ENCODE measurements around the gene DCDC2. TPM values are rescaled to one million over a fixed set of nuclear protein-coding genes. Genes with fewer than 3 reads are reported as not detected.
"Not testable (repeated sequence)": the region's sequence is repeated elsewhere in the genome, so short reads cannot be mapped to it uniquely, and the experiment has no call there.

Gene DCDC2
- total RNA-seq, 1 experiment from 2014 or later: not detected

- H3K9me3 ChIP-seq: no peaks in the 10 kb centered on the region
These were observed 132.0 kb downstream of the DCDC2 start for GRCh38 chr6:24225838-24226237.

DNA sequence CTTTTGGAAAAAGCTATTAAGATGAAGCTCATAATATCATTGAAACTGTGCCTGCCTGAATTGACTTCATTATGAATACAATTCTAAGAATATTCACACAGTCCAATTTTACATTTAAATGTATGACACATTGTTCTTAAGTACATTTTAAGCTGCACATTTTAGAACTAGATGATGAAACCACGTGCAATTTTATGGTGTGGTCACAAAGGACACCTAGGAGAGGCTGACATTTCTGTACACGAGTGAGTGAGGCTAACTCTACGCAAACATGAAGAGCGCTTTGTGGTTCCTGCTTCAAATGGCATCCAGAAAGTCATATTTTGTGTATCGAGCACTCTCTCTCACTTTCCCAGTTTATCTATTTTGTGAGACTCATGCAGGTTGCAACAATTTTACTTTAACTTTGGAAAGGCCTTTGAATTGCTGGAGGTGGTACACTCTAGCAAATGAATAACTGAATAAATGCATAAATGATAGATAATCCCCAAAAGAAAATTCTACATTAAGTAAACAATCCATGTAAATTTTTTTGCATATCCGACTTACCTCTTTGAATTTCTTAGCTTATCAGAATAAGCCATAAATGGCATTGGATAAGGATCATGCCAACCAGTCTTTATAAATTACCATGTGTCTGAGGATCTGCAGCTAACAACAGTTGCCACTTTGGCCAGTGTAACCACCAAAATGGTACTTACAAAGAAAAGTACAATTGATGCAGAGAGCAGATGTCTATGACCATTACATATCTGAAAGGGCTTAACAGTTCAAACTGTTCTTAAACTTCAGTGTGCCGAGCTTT is 134.5 kb downstream of the DCDC2 start:
- no peak for DNase-seq
- H3K27me3 ChIP-seq: no peaks in the 10 kb centered on the region
- no peaks in the 10 kb centered on the region for H3K36me3 ChIP-seq
- no peak overlapping the region for H3K4me3 ChIP-seq
- no peaks in the 10 kb centered on the region for H3K9me3 ChIP-seq

More at GRCh38 chr6:24225838-24226237, 132.0 kb downstream of the DCDC2 start:
- Histone ChIP-seq H3K36me3 (no peaks in the 10 kb centered on the region), H3K27me3 (no peaks in the 10 kb centered on the region), H3K4me3 (no peak overlapping the region)
- no peak for DNase-seq

DNA sequence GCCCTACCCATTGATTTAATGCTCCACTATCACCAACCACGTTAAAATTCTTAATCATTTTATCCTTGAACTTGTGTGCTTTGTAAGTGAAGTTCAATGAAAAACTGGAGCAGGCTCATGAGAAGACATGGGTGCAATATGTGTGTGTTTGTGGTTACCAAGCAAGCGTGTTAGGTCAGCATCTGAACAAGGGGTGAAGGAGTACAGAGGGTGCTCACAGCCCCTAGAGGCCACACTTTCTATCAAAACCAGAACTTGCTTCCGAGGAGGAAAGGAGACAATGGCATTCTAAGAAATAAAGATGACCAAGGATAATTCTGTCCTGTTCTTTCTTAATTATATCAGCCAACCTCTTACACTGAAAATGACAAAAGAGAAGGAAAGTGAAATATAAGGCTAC is 138.2 kb downstream of the DCDC2 start:
- Histone ChIP-seq H3K27me3 (no peaks in the 10 kb centered on the region), H3K9me3 (no peaks in the 10 kb centered on the region), H3K36me3 (no peaks in the 10 kb centered on the region), H3K4me3 (no peak overlapping the region)
- DNase-seq: no peak

DNA sequence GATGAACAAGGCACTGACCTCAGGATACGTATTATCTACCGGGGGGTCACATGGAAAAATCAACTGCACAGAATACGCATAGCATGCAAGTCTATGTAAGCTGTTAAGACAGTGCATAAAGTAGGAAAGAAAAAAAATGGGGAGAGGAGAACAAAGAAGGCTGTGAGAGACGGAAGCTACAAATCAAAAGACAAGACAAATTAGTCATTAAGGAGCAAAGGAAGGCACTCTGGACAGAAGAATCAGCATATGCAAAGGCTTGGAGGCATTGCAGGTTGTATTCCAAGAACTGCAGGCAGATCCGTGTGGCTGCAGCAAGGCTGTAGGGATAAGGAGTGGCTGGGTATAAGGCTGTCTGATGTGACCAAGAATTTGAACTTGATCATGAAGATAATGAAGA is 142.9 kb downstream of the DCDC2 start:
- no peak for DNase-seq
- no peaks in the 10 kb centered on the region for H3K27me3 ChIP-seq
- H3K4me3 ChIP-seq: no peak overlapping the region
- H3K36me3 ChIP-seq: no peaks in the 10 kb centered on the region
- H3K9me3 ChIP-seq: no peaks in the 10 kb centered on the region

- Histone ChIP-seq H3K4me3 (no peak overlapping the region), H3K27me3 (no peaks in the 10 kb centered on the region), H3K9me3 (no peaks in the 10 kb centered on the region), H3K36me3 (no peaks in the 10 kb centered on the region)
- no peak for DNase-seq
These were observed 150.4 kb downstream of the DCDC2 start for GRCh38 chr6:24207413-24207812.

DNA sequence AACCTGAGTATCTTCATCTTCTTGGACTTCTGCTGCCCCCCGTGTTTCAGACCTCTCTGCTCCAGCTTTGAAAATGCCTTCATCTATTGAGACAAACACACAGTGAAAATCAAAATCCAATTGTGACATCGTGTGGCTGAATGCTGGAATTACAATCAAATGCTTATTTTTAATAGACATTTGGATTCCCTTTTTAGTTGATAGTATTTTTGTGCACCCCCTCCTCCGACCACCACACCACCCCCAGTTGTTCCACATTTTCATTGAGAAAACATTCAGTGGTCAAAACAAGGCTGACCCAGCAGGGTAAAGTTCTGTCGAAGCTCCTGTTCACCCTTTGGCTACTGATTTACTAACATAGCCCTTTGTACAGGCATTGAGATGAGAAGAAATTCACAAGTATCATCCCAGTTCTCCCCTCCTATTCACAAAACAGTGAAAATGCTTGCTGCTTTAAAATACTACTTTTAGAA is 152.8 kb downstream of the DCDC2 start:
- Histone ChIP-seq H3K36me3 (no peaks in the 10 kb centered on the region), H3K4me3 (no peak overlapping the region), H3K9me3 (no peaks in the 10 kb centered on the region), H3K27me3 (no peaks in the 10 kb centered on the region)
- DNase-seq: no peak

DNA sequence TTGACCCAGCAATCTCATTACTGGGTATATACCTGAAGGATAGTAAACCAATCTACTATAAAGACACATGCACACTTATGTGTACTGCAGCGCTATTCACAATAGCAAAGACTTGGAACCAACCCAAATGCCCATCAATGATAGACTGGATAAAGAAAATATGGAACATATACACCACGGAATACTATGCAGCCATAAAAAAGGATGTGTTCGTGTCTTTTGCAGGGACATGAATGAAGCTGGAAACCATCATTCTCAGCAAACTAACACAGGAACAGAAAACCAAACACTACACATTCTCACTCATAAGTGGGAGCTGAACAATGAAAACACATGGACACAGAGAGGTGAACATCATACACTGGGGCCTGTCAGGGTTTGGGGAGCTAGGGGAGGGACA is 153.7 kb downstream of the DCDC2 start:
- H3K9me3 ChIP-seq, H3K27me3 ChIP-seq, H3K4me3 ChIP-seq, H3K36me3 ChIP-seq, DNase-seq: not testable (repeated sequence)

- Histone ChIP-seq H3K36me3 (no peaks in the 10 kb centered on the region), H3K4me3 (no peak overlapping the region), H3K9me3 (no peaks in the 10 kb centered on the region), H3K27me3 (no peaks in the 10 kb centered on the region)
- DNase-seq: no peak
These were observed 160.0 kb downstream of the DCDC2 start for GRCh38 chr6:24197892-24198291.

- Histone ChIP-seq H3K27me3 (no peaks in the 10 kb centered on the region), H3K36me3 (no peaks in the 10 kb centered on the region), H3K4me3 (no peak overlapping the region), H3K9me3 (no peaks in the 10 kb centered on the region)
- DNase-seq: no peak
These were observed 161.8 kb downstream of the DCDC2 start for GRCh38 chr6:24195836-24196597.

- no peak overlapping the region for H3K4me3 ChIP-seq
- no peak for DNase-seq
- no peaks in the 10 kb centered on the region for H3K36me3 ChIP-seq
- no peaks in the 10 kb centered on the region for H3K27me3 ChIP-seq
- no peaks in the 10 kb centered on the region for H3K9me3 ChIP-seq
These were observed 162.7 kb downstream of the DCDC2 start for GRCh38 chr6:24194978-24195700.

- no peak overlapping the region for H3K4me3 ChIP-seq
- H3K27me3 ChIP-seq: no peaks in the 10 kb centered on the region
- H3K36me3 ChIP-seq: no peaks in the 10 kb centered on the region
- H3K9me3 ChIP-seq: no peaks in the 10 kb centered on the region
- no peak for DNase-seq
These were observed 164.5 kb downstream of the DCDC2 start for GRCh38 chr6:24193364-24193763.

DNA sequence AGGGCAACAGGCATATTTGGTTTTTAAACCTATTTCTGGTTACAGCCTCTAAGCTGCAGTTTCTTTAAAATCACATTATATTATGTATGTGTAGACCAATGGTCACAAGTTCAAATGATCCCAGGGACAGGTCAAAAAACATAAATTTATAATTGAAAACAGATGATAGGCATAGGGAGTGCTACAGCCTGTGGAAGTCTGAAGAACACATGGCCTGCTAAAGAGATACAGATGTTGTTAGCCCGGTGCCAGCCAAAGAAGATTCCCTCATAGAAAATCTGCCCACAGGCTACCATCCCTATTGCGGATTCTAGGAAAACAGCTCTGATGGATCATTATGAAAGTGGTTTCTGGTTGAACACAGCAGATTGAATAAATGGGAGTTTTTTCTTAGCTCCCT is 166.5 kb downstream of the DCDC2 start:
- Histone ChIP-seq H3K27me3 (no peaks in the 10 kb centered on the region), H3K36me3 (no peaks in the 10 kb centered on the region), H3K4me3 (no peak overlapping the region), H3K9me3 (no peaks in the 10 kb centered on the region)
- no peak for DNase-seq

DNA sequence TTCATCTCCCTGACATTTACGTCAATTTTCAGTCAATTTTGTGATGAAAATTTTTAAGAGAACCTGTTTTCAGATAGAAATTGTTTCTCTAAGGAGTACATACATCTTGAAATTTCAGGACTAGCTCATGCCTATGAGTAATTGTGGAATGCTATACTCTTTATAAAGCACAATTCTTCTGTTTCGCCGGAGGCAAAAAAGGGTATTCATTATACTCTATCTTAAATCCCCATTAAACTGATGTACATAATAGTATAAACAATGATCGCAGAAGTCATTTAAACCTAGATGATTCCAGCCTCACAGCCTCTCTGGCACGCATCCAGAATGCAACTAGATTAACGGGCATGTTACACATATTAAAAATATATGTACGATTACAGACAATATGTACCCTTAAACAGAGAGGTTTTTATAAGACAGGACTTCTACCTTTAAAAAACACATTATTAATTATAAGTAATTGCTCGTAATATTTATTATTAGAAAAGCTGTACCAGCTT is 169.2 kb downstream of the DCDC2 start:
- no peak for DNase-seq
- Histone ChIP-seq H3K4me3 (no peak overlapping the region), H3K9me3 (no peaks in the 10 kb centered on the region), H3K36me3 (no peaks in the 10 kb centered on the region), H3K27me3 (no peaks in the 10 kb centered on the region)

DNA sequence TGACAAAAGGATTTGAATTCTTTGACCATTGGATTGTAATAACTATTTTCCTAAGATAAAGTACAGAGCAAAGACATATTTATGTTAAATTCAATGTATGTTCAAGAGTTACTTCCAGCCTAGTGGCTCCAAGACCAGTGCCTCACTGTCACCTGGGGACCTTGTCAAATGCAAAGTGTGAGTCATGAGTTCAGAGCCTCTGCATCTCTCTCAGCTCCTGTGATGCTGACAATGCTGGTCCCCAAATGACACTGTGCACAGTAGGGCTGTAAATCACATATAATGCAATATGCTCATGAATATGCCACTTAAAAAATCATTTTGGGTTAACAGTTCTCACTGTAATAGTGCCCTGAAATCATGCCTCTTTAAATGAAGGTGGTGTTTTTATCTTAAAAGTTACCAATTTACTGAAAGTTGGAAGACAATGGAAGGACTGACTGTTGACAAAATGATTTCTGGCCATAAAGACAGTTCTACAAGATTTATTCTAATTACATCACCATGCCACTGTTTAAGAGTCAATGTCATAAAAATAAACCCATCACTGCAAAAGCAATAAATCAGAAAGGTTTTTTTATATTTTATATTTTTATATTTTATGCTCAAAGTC is 169.8 kb downstream of the DCDC2 start:
- H3K4me3 ChIP-seq: no peak overlapping the region
- H3K27me3 ChIP-seq: no peaks in the 10 kb centered on the region
- no peak for DNase-seq
- H3K36me3 ChIP-seq: no peaks in the 10 kb centered on the region
- H3K9me3 ChIP-seq: no peaks in the 10 kb centered on the region

GRCh38 chr6:24186349-24186748 is 171.5 kb downstream of the DCDC2 start:
- Histone ChIP-seq H3K27me3 (no peaks in the 10 kb centered on the region), H3K9me3 (no peaks in the 10 kb centered on the region), H3K36me3 (no peaks in the 10 kb centered on the region), H3K4me3 (no peak overlapping the region)
- no peak for DNase-seq

DNA sequence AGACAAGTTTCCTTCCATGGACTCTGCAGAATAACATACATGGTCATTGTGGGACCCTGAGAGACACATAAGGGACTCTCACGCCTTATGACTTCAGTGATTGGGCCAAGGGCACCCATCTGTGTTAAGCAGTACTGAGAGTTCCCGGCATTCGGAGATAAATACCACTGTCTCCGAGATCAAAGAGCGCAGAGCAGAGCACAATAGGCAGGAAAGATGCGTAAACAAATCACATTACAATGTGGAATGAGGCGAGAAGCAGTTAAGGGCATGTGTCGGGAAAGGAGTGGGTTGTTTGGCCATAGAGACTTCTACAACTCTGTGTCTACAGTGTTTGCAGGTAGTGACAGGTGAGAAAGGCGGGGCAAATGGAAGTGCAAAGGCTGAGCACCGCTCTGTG is 174.3 kb downstream of the DCDC2 start:
- no peaks in the 10 kb centered on the region for H3K36me3 ChIP-seq
- no peak overlapping the region for H3K4me3 ChIP-seq
- H3K27me3 ChIP-seq: no peaks in the 10 kb centered on the region
- no peaks in the 10 kb centered on the region for H3K9me3 ChIP-seq
- no peak for DNase-seq

DNA sequence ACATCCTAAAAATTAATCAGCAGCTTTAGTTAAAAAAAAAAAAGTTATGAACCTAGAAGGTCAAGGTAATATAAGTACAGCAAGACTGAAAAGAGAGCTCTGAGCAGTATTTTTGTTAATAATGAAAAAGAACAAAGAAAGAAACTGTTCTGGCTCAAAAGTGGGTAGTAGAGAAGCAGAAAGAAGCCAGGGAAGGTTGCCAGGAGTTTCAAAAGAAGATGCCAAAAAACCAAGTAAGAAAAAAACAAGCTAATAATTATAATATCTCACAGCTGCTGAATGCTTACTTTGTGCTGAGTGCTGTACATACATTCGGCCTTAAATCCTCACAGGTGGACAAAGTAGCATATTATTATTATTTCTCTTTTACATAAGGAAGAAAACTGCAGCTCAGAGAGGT is 200.0 kb downstream of the DCDC2 start:
- H3K4me3 ChIP-seq: no peak overlapping the region
- no peaks in the 10 kb centered on the region for H3K9me3 ChIP-seq
- H3K36me3 ChIP-seq: no peaks in the 10 kb centered on the region
- no peaks in the 10 kb centered on the region for H3K27me3 ChIP-seq
- no peak for DNase-seq
